SK-N-SH treated with all-trans-retinoic acid at 6 μM for 48 hours (cell line): Measurements from ENCODE around the gene TEAD4.

ENCODE experiments used
- CREB5 ChIP-seq: fragments of 250-450 bp; sonication (Bioruptor Pico); IDR thresholded peaks from 2 replicates; pipeline ENCODE4 v1.5.1; 2020; ENCODE audit warnings: low read depth, mild to moderate bottlenecking, moderate library complexity
- GLIS3 ChIP-seq: fragments of 250-450 bp; sonication (Bioruptor Pico); IDR thresholded peaks from 2 replicates; pipeline ENCODE4 v1.5.0; 2020; ENCODE audit warnings: mild to moderate bottlenecking, moderate library complexity
- TCF4 ChIP-seq: fragments of 250-450 bp; sonication (Bioruptor Pico); IDR thresholded peaks from 2 replicates; pipeline ENCODE4 v1.8.0; 2021; ENCODE audit warnings: mild to moderate bottlenecking, moderate library complexity, borderline replicate concordance
- TOX ChIP-seq: fragments of 250-450 bp; sonication (Bioruptor Pico); IDR thresholded peaks from 2 replicates; pipeline ENCODE4 v1.8.0; 2021; ENCODE audit warnings: mild to moderate bottlenecking, moderate library complexity, borderline replicate concordance
- ZC3H10 ChIP-seq: fragments of 250-450 bp; sonication (Bioruptor Pico); IDR thresholded peaks from 2 replicates; pipeline ENCODE4 v1.5.1; 2021; ENCODE audit warnings: mild to moderate bottlenecking, moderate library complexity
- ZFP30 ChIP-seq: fragments of 450-650 bp; formaldehyde crosslinking; IDR thresholded peaks from 2 replicates; pipeline ENCODE4 v1.5.0; 2022; ENCODE audit warnings: mild to moderate bottlenecking, moderate library complexity
- ZNF565 ChIP-seq: fragments of 450-650 bp; formaldehyde crosslinking; conservative IDR thresholded peaks from 2 replicates; pipeline ENCODE4 v1.5.0; 2020; ENCODE audit warnings: low read depth, mild to moderate bottlenecking, moderate library complexity

- TF ChIP-seq ZFP30 (CRISPR knock-in tag) (no peak), TCF4 (no peak), GLIS3 (no peak), CREB5 (CRISPR knock-in tag) (no peak), ZC3H10 (no peak), ZNF565 (CRISPR knock-in tag) (no peak), TOX (CRISPR knock-in tag) (no peak)
Measured at GRCh38 chr12:2997989-2998670, 38.9 kb downstream of the TEAD4 start.
